ENCODE results near the gene GDF10.

GDF10 gene, protein sequence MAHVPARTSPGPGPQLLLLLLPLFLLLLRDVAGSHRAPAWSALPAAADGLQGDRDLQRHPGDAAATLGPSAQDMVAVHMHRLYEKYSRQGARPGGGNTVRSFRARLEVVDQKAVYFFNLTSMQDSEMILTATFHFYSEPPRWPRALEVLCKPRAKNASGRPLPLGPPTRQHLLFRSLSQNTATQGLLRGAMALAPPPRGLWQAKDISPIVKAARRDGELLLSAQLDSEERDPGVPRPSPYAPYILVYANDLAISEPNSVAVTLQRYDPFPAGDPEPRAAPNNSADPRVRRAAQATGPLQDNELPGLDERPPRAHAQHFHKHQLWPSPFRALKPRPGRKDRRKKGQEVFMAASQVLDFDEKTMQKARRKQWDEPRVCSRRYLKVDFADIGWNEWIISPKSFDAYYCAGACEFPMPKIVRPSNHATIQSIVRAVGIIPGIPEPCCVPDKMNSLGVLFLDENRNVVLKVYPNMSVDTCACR

DNA sequence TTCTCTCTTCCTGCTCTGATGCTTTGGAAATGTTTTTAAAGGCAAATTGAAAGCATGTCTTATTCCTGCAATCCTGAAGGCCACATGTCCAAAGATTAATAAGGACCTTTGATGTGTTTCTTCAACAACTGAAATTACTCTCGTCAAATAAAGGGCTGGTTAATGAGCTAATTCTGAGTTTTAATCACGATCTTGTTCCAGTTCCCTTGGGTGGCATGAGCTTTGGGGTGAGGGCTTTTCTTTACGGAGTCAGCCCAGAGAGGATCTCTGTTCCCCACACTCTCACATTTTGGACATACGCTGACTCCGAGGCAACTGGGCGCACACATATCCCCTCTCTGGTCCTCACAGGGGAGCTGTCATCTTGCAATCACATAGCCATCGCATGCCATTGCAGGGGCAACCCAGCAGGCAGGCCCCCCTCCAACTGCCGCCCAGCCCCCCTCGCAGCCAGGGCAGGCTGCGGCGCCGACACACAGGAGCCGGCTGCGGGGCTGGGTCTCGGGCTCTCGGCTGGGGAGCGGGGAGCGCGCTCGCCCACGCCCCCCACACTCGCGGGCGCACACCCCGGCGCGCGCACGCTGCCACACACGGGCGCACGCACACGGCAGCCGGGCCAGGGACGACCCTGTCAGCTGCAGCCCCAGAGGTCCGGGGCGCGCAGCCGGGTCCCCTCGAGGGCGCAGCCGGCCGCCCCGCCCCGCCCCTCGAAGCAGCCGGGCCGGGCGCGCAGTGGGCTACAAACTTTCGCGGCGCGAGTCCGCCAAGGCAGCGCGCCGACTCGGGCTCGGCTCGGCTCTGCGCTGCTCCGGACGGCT, at the start of gene GDF10:
Gene GDF10 (plus strand): TSS at position 587 of the 818 bp plus-strand sequence. CDS start 455 bp downstream, outside the sequence.
- no peak for DNase-seq (ENCODE audit: low spot score)

DNA sequence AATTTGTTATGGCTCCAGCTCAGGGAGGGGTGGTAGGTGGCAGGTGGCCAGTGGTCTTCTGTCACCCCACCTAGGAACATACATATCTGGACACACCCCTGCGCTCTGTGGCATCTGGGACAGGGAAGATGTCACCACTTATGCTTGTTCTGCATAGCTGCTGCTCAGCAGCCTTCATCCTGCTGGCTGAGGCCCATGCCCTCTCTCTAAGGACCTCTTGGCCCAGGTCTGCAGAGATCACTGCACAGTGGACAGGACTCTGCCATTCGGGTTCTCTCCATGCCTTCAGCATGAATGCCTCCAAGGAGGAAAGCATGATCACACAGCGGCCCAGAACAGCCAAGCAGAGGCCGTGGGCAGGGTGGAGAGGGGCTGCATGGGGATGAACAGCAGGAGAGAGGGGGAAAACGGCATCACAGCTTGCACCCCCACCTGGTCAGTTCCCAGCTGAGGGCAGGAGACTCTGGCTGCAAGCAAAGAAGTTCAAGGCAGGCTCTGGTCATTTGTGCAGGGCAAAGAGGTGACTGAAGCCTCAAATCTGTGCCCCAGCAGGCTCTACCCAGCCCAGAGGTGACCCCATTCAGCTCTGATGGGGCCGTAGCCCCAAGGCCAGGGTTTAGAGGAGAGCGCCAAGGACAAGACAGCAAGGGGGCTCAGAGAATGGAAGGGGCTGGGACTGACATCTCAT, 47.8 kb upstream of the GDF10 start:
- DNase-seq (ENCODE audit: low spot score), result no peak

DNA sequence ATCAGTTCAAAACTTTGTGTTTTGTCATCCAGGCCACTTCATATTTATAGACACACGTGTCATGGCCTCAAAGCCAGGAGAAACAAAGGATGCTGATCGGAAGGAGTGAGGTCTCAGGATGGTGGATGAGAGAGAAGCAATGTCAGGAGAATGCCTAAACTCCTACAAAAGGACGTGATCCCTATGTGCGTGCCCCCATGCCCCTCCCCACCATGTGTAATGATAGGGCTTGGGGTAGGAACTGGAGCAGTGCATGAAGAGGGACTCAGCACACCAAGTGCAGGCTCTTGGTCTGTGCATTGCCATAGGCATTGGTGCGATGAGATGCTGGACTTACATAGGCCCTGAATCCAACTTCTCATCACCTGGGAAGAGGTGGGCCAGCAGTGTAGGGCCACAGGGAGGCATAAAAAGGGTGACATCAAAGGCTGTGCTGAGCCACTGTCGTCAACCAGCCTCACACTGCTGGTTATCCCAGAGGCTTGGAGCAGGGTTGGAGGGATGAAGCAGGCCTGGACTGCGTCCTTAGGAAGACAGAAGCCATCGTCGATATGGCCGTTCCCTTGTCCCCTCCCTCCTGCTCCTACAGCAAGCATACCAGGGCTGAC, 46.9 kb upstream of the GDF10 start:
- DNase-seq (ENCODE audit: low spot score), result no peak

DNA sequence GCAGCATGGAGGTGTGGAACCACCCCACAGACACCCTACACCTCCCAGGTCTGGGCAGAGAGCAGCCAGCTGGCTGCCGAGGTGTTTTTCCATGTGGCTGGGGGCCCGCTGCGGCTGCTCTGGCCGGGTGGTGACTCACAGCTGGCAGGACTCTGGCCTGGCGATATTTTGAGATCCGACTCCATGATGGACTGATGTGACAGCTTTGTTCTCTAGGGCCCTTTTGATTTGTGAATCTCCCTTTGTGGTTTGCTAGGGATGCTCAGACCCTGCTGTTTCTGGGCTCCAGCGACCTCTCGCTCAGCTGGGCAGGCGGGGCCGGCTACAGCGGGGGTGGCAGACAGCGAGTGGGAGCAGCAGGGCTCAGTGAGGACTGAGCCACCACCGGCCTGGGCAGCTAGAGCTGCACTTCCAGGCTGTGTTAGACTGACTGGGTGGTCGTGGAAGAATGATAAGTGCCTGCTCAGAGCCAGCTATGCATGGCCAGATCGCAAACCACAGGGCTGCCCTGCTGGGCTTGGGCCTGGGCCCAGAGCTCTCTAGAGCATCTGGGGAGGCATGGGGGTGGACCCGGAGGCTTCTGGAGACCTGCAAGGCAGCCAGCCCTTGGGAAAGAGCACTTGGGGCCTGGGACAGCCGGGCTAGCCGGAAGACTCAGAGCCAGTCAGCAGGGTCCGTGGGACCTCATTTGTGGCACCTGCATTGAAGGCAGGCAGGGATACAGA, 46.2 kb upstream of the GDF10 start:
- no peak for DNase-seq (ENCODE audit: low spot score)

DNA sequence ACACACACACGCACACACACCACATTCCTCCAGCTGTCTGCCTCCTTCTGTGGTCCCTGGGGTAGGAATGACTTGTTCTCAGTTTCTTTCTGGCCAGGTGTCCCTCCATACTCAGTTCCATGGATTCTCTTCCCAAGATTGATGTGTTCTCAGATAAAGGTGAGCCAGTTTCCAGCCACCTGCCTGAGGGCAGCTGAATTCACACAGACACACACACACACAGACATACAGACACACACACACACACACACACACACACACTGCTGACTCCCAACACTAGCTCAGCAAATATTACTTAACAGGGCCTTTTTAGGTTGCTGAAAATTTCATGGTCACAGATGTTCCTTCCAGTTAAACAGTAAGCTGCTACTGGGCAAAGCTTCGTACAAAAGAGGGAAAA, 45.4 kb upstream of the GDF10 start:
- no peak for DNase-seq (ENCODE audit: low spot score)

DNA sequence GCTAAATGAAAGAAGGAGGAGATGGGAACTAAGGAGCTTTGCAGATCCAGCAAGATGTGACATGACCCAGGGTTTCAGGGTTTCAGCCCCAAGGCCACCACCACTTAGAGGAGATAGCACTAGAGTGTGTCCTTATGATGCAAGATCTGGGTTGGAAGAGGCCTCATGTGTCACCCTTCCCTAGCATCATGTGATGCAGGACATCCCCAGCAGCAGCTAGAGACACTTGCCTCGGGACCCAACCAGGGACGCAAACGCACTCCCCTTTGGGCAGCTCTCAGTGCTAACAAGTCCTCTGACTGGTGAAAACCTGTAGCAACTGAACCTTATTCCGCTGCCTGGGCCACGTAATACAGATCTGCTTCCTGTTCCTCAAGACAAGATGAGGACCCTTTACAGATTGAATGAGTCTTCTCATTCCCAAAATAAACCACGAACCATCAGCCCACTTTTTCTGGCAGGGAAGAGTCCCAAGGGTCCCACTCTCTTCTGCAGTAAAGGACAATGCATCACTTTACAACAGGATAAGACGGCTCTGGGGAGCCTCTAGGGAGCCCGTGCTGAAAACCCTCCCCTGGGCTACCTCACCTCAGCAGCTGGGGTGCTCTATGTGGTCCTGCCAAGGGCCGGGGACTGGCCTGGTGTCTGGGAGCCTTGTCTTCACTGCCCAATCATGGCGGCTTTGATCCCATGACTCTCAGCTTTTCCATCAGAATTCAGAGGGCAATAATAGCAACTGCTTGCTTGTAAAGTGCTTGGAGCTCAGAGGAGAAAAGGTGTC, 44.8 kb upstream of the GDF10 start:
- no peak for DNase-seq (ENCODE audit: low spot score)

DNA sequence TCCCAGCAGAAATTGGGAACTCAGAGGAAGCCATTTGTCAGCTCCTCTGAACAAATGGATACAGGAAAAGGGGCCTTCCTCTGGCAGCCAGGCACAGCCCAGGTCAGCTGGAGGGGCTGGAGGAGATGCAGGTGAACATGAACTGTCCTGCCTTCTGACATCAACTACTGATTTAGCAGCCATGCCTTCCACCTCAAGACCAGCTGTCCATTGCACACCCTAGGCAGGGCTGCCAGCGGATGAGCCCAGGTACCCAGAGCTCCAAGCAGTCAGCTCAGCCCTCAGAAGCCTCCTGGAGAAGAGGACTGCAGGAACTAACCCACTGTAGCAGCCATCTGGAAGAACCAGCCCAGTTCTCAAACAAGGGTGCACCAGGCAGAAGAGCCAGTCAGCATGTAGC, 44.1 kb upstream of the GDF10 start:
- no peak for DNase-seq (ENCODE audit: low spot score)

DNA sequence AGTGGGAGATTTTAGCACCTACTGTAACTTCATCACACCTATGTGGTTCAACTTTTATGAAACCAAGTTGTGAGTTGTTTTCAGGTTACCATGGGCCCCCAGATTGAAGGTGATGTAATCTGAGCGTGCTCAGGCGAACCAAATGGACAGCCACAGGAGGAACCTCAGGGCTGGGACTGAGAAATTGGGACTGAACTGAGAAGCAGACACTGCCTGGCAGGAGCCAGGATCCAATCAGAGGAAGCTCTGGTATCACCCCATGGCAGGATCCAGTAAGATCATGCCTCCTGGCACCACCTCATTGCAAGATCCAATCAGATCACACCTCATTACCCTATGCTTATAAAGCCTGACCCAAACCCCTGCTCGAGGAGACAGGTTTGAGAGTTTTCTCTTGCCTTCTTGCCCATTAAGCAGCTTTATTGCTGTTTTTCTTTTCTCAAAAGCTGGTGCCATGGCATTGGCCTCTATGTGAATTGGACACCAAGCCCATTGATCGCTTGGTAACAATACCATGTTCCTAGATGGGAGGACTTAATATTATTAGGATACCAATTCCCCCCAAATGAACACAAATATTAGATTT, 43.2 kb upstream of the GDF10 start:
- no peak for DNase-seq (ENCODE audit: low spot score)

DNA sequence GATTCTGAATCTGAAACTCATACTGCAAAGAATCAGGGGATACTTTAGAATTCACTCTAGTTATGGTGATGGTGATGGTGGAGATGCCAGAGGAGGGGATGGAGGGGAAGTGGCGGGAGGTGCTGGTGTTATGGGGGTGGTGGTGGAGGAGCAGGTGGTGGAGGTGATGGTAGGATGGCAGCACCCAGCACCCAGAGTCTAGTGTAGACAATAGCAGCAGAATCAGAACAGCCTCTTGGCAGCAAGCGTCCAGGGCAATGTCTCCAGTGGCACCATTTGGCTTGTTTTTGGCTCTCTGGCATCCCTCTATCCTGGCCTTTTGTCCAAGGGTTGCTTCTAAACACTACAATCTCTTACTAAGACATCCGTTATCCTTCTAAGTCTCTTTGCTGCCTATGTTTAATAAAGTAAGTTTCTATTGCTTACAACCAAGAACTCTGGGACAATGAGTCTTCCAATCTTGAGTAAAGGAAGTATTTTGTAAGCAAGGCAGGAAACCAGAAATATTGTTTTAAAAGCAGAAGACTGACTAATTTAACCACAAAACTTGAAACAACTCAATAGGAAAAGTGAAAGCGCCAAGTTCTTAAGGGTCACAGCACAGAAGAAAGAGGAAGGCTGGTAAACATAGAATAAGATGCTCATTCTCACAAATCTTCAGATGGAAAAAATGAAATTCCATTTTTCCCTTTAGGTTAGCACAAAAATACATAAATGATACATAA, 42.4 kb upstream of the GDF10 start:
- DNase-seq (ENCODE audit: low spot score), result no peak

DNA sequence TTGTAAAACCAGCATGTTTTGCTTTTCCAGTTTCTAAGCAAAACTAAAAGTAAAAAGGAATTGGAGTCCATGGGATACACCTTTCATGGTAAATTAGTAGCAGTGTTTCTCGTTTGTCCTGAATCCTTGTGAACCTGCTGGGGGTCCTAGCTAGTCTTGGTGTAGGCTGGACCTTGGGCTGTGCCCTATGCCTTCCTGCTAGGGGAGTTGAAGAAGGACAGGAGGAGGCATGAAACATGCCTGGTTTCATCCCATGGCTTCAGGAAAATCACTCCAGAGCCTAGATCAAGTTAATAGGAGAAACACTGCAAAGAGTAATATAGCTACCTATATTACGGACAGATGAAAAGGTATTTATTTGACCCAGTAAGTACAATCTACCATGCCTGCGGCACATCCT, 41.1 kb upstream of the GDF10 start:
- no peak for DNase-seq (ENCODE audit: low spot score)

DNA sequence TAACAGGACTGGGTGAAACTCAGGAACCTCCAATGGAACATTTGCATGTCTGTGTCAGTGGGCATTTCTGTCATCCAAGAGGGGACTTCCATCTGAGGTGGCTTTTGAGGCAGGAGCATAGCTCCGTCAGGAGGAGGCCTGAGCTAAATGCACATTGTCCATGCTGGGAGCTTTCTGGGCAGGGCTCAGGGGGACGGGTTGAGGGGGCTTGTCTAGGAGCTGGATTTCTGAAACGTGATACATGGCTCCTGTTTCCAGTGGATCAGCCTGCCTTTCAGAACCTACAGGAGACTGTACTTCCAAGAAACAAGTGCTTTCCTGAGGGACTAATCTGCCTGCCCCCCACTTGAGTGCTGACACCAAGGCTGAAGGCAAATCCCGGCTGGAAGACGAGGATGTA, 40.5 kb upstream of the GDF10 start:
- DNase-seq (ENCODE audit: low spot score), result no peak

DNA sequence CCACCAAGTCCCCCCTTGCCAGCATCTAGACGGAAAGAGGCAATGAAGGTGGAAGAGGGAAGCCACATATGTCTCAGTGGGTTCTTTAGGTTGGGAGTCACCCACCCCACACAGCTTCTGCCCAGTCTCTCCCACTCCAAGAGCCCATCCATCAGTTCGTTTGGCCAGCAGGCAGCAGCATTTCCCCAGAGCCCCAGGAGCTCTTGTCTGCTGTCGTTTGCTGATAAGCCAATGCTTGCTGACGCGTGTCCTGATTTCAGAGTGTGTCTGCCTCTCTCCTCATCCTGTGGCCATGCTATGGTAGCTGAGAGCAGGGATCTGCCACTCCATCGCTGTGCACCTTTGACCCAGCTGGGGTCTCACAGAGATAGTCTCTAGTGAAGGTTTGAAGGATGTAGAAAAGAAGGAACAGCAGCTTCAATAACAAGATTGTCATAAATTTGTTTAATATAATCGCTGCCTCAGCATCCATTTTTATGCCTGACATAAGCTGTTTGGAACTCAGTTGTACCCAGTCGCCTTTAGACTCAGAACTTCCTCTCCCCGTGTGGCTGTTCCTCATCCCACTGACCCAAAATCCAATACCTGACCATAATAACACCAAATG, 39.4 kb upstream of the GDF10 start:
- no peak for DNase-seq (ENCODE audit: low spot score)

DNA sequence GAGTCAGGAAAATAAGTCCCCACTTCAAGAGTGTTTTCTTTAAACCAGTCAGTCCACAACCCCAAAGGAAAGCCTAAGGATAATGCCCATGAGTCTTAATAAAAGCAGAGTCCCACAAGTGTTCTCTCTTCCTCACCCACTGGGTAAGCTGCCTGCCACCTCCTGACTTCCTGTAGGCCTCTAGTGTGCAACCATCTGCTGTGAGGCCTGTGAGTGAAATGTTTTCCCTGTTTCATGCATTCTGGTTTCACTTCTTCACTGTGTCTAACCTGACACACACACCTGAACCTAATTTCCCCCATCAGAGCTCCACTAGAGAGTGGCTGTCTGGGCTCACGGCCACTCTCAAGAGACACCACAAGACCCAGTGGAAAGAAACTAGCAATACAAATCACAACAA, 38.9 kb upstream of the GDF10 start:
- no peak for DNase-seq (ENCODE audit: low spot score)

DNA sequence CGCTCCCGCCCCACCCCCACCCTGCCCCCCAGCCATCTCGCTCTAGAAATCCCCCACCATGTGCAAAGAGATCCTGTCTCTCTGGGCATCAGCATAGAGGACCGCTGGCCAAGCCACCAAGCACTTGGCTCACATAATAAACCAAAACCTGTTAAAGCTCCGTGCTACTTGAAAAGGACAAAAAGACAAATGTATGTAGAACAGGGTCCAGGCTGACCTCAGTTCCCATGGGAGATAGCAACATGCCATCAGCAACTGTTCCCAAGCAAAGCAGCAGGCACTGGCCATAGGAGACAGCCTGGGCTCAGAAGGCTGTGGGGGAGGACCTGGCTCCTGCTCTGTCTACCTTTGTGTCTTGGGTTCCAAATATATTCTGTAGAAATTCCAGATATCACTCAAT, 38.4 kb upstream of the GDF10 start:
- no peak for DNase-seq (ENCODE audit: low spot score)

DNA sequence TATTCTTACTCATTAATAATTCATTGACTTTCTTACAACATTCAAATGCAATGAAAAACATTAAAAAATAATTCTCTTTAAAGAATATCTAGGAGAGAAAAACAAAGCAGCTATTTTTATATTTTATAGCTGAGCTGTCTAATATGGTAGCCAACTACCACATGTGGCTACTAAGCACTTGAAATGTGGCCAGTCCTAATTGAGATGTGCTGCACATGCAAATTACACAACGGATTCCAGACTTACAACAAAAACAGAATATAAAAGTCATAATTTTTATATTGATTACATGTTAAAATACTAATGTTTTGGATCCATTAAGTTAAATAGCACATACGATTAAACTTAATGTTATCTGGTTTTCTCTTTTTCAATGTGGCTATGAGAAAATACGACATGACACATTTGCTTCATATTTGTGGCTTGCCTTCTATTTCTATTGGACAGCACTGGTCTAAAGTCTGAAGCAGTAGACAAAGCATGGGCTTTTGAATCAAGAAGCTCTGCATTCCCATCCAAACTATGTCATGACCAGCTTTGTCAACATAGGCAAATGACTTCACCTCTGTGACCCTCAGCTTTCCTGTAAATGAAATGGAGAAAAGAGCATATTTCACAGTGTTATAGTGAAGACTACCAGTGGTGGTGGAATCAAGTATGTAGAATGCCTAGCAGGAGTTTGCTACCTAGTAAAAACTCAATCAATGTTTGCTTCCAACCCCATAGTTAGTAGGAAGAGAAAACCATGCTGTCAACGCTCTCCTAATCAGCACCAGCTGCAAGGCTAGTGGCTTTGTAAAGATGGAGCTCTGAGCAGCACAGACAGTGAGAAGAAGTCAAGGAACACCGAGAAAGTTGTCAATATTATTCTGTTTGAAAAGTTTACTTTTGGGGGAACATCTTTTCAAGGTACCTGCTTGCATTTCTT, 37.1 kb upstream of the GDF10 start:
- DNase-seq (ENCODE audit: low spot score), result no peak

DNA sequence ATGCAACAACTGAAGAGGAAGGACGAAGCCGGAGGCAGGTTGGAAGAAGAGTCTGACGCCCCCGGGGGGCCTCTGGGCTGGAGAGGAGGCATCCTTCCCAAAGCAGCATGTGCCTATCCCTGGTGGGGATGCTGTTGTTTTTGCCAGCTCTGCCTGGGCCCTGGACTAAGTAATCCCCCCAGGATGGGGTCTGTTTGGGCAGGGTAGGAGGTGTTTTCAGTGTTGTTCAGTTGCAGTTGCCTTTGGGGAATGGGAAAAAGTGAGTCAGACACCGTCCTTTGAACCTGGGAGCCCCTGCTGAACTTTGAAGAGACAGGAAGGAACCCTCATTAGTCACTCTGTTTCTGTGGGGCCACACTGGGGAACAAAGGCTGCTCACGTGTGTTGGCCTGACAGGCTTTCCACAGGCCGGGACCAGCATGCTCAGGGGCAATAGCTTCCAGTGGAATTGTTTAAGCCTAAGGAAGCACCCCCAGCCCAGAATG, 35.2 kb upstream of the GDF10 start:
- DNase-seq (ENCODE audit: low spot score), result no peak

DNA sequence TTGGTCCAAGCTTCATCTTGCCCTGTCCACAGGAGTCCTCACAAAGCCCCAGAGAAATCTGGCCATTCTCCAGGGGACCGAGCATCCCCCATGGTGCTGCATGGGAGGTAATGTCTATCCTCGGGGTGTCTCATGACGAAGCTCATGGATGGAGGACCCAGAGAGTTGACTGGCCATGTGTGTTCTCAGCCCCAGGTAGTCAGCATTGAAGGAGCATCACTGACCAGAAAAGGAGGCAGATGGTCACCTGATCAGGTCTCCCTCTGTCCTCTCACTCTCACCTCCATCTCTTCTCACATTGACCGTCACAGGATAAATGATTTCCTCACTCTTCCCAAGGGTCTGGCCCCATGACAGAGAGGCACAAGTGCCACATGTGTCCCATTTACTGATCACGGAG, 33.4 kb upstream of the GDF10 start:
- no peak for DNase-seq (ENCODE audit: low spot score)

DNA sequence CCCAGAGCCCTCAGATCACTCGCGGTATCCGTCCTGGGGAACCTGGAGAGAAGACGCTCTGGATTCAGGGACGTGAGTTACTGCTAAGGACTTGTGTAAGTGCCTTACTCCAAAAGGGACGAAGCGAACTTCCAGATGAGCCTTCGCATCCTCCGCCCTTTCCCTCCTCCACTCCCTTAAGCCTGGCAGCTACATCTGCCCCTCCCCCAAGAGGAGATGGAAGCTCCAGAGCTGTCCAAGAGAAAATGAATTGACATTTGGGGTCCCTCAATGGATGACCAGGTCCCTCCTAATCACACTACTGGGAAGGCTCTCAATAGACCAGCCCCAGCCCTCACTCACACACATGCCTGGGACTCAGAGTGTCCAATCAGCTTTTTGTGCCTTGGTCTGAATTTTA, 31.3 kb upstream of the GDF10 start:
- DNase-seq (ENCODE audit: low spot score), result no peak

All from COLO829 (cell line).